Measurements from ENCODE around the gene UBIAD1. TPM values are rescaled to one million over a fixed set of nuclear protein-coding genes. Genes with fewer than 3 reads are reported as not detected.

UBIAD1 gene
- total and polyA plus RNA-seq, 2 of the 13 experiments (the other 11 are each of a cell fraction or from before 2014, with no cell fraction given), result 16.9 to 20.4 TPM

DNA sequence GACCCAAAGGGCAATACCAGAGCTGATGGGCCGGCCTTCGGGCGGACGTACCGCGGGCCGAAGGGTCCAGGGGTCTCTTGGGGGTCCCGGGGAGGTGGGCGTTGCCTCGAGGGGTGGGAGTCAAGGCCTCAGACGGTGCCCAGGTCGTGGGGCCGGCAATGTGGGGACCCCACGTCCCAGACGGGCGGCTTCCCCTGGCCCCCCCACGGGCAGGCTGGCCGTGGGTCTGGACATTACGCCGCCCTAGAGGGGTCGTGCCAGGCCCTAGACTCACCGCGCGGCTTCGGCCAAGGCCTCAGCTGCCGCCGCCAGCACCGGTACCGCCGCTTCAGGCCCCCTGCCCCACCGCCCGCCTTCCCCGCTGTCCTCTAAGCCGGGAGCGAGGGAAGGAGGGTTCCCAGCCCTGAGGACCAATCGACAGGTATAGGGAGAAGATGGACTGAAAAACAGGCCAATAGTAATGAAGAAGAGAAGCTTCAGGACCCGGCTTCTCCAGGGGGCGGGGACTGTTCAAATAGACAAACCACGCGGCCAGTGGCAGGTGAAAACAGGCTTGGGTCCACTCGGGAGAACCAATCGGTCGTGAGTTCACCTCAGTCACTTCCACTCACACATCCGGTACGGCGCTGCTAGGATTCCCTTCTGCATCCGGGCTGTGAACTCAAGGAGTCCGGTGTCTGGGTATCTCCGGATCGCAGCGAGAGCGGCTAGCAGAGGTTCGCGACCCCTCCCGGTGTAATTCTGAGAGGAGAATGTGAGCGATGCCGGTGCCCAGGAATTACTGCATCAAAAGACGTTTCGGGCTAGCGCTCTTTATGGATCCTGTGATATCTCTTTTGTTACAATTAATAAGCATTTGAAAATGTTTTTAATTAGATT is 10.6 kb upstream of the UBIAD1 start, which contains the start of gene MTOR (continued):
- TF ChIP-seq, protein P1, sequence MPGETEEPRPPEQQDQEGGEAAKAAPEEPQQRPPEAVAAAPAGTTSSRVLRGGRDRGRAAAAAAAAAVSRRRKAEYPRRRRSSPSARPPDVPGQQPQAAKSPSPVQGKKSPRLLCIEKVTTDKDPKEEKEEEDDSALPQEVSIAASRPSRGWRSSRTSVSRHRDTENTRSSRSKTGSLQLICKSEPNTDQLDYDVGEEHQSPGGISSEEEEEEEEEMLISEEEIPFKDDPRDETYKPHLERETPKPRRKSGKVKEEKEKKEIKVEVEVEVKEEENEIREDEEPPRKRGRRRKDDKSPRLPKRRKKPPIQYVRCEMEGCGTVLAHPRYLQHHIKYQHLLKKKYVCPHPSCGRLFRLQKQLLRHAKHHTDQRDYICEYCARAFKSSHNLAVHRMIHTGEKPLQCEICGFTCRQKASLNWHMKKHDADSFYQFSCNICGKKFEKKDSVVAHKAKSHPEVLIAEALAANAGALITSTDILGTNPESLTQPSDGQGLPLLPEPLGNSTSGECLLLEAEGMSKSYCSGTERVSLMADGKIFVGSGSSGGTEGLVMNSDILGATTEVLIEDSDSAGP (CRISPR knock-in tag; IDR thresholded peaks at IDR 0.05; ENCODE audit: borderline replicate concordance), result peak; percentile 64
- 0 out of 2 replicates have a peak, but pooled peaks have one; percentile 51 for TF ChIP-seq FOXC1 (CRISPR knock-in tag; IDR thresholded peaks at IDR 0.05; ENCODE audit: borderline replicate concordance)
- TF ChIP-seq SRY (CRISPR knock-in tag; IDR thresholded peaks at IDR 0.05), result no peak
- TF ChIP-seq ZNF574 (CRISPR knock-in tag; IDR thresholded peaks at IDR 0.05), result peak; percentile 90
- peak; percentile 49; the same call in 1 of the 2 replicates for TF ChIP-seq ZZZ3 (CRISPR knock-in tag; IDR thresholded peaks at IDR 0.05; ENCODE audit: borderline replicate concordance)
- TF ChIP-seq ZNF382 (CRISPR knock-in tag; IDR thresholded peaks at IDR 0.05; ENCODE audit: borderline replicate concordance), result no peak
- peak; percentile 95 for TF ChIP-seq NR2C2 (CRISPR knock-in tag; IDR thresholded peaks at IDR 0.05; ENCODE audit: borderline replicate concordance)
- TF ChIP-seq REPIN1 (CRISPR knock-in tag; IDR thresholded peaks at IDR 0.05; ENCODE audit: borderline replicate concordance, low read depth), result no peak
- TF ChIP-seq EHMT2 (IDR thresholded peaks at IDR 0.05; ENCODE audit: borderline replicate concordance, low read depth, low read length), result no peak
- no peak for TF ChIP-seq TBP (CRISPR knock-in tag; IDR thresholded peaks at IDR 0.05)
- TF ChIP-seq ZNF839 (CRISPR knock-in tag; IDR thresholded peaks at IDR 0.05; ENCODE audit: borderline replicate concordance), result no peak
- TF ChIP-seq U2AF2 (IDR thresholded peaks at IDR 0.05; ENCODE audit: low read depth, low read length), result no peak
- TF ChIP-seq DNMT1 (CRISPR knock-in tag; IDR thresholded peaks at IDR 0.05), result no peak
- TF ChIP-seq, protein P2, sequence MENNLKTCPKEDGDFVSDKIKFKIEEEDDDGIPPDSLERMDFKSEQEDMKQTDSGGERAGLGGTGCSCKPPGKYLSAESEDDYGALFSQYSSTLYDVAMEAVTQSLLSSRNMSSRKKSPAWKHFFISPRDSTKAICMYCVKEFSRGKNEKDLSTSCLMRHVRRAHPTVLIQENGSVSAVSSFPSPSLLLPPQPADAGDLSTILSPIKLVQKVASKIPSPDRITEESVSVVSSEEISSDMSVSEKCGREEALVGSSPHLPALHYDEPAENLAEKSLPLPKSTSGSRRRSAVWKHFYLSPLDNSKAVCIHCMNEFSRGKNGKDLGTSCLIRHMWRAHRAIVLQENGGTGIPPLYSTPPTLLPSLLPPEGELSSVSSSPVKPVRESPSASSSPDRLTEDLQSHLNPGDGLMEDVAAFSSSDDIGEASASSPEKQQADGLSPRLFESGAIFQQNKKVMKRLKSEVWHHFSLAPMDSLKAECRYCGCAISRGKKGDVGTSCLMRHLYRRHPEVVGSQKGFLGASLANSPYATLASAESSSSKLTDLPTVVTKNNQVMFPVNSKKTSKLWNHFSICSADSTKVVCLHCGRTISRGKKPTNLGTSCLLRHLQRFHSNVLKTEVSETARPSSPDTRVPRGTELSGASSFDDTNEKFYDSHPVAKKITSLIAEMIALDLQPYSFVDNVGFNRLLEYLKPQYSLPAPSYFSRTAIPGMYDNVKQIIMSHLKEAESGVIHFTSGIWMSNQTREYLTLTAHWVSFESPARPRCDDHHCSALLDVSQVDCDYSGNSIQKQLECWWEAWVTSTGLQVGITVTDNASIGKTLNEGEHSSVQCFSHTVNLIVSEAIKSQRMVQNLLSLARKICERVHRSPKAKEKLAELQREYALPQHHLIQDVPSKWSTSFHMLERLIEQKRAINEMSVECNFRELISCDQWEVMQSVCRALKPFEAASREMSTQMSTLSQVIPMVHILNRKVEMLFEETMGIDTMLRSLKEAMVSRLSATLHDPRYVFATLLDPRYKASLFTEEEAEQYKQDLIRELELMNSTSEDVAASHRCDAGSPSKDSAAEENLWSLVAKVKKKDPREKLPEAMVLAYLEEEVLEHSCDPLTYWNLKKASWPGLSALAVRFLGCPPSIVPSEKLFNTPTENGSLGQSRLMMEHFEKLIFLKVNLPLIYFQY (CRISPR knock-in tag; IDR thresholded peaks at IDR 0.05; ENCODE audit: borderline replicate concordance), result no peak
- TF ChIP-seq ZSCAN20 (CRISPR knock-in tag; IDR thresholded peaks at IDR 0.05; ENCODE audit: borderline replicate concordance), result 0 out of 2 replicates have a peak, but pooled peaks have one; percentile 46
- no peak for TF ChIP-seq TRIM22 (IDR thresholded peaks at IDR 0.05)
- no peak for TF ChIP-seq PTBP1 (IDR thresholded peaks at IDR 0.05; ENCODE audit: low read depth, low read length, poor library complexity, severe bottlenecking)
- TF ChIP-seq ZNF570 (CRISPR knock-in tag; IDR thresholded peaks at IDR 0.05; ENCODE audit: borderline replicate concordance), result no peak

All from HepG2 (cell line).